HG02870 (cell line): Measurements from ENCODE around the gene MYRFL.
A peak's percentile ranks its signal among the peaks of the same experiment; 100 is the strongest.
"Not testable (repeated sequence)": the region's sequence is repeated elsewhere in the genome, so short reads cannot be mapped to it uniquely, and the experiment has no call there.

Experiments
- ATAC-seq: cut with Tn5 transposase; IDR thresholded peaks from one replicate; pipeline ENCODE4 v1.9.1; 2021; ENCODE audit warnings: mild to moderate bottlenecking, moderate library complexity; ENCODE audit not compliant: unreplicated experiment

The MYRFL gene

GRCh38 chr12:69840727-69841126 is 15.7 kb downstream of the MYRFL start:
- no peak for ATAC-seq

GRCh38 chr12:69843608-69844007 is 18.6 kb downstream of the MYRFL start:
- ATAC-seq, result no peak

- no peak for ATAC-seq
Observed at GRCh38 chr12:69844416-69844815, 19.4 kb downstream of the MYRFL start.

- no peak for ATAC-seq
Observed at GRCh38 chr12:69844836-69845235, 19.8 kb downstream of the MYRFL start.

DNA sequence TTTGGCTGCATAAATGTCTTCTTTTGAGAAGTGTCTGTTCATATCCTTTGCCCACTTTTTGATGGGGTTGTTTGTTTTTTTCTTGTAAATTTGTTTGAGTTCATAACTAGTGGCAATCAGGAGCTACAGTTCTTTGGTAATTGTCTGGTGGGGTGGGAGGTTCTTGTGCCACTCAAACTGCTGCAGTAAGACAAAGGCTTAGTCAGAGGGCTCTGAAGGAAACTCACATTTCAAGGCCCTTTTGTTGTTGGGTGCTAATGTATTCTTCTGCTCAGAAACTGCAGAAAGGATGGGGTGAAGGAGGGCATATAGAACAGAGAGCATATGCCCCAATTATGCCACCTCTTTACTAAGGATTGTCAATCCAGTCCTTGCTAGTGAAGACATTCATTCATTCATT is 21.9 kb downstream of the MYRFL start:
- no peak for ATAC-seq

GRCh38 chr12:69851976-69852375 is 26.9 kb downstream of the MYRFL start:
- ATAC-seq, result no peak

- ATAC-seq, result not testable (repeated sequence)
Observed at GRCh38 chr12:69853176-69853961, 28.3 kb downstream of the MYRFL start.

GRCh38 chr12:69866698-69867097 is 41.7 kb downstream of the MYRFL start:
- no peak for ATAC-seq

DNA sequence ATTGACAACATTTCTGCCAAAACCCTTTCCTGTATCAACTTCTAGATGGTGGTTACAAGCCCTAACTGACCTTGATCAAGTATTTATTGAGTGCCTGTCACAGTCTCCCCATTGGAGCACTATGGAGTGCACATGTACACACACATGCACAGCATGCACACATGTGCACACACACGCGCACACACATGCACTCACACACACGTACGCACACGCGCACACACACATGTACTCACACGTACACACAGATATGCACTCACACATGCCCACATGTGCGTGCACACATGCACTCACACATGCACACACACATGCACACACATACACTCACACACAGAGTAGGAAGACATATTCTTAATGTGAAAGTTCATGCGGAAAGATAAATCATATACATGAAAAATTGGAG is 43.7 kb downstream of the MYRFL start:
- no peak for ATAC-seq

- no peak for ATAC-seq
Observed at GRCh38 chr12:69872804-69873203, 47.8 kb downstream of the MYRFL start.

DNA sequence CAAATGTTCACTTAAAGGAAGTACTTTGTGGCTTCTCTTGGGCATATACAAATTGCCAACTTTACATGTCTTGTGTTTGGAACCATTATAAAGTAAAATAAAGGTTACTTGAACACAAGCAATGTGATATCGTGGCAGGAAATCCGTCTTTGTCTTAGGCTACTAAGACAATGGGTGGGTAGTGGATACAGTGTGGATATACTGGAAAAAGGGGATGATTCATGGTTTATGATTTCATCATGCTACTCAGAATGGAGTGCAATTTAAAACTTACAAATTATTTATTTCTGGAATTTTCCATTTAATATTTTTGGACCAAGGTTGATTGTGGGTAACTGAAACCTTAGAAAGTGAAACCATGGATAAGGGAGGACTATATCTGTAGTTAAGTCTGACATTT is 48.4 kb downstream of the MYRFL start:
- ATAC-seq, result no peak

DNA sequence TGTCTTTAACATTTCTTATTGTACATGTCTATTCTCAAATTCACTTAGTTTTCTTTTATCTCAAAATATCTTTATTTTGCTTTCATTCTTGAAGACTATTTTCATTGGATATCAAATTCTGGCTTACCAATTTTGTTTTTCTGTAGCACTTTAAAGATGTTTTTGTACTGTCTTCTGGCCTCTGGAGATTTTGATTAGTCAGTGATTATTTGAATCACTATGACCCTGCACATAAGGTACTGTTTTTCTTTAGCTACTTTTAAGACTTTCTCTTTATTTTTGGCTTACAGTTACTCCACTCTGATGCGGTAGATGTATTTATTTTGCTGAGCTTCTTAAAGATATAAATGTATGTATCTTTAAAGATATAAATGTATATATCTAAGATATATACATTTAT is 49.6 kb downstream of the MYRFL start:
- ATAC-seq, result no peak

DNA sequence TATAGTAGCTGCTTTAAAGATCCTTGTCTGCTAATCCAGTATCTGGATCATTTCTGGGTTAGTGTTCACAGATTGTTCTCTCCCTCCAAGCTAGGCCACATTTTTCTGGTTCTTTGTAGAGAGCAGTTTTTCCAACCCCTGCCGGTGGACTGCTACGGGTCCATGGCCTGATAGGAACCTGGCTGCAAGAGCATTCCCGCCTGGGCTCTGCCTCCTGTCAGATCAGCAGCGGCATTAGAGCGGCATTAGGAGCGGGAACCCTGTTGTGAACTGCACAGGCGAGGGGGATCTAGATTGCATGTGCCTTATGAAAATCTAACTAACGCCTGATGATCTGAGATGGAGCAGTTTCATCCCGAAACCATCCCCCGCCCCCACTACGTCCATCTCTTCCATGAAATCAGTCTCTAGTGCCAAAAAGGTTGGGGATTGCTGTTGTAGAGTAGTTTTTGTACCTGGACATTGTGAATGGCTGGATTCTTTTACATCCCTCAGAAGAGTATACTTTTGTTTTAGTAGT is 50.4 kb downstream of the MYRFL start:
- no peak for ATAC-seq

GRCh38 chr12:69879007-69879960 is 54.3 kb downstream of the MYRFL start:
- ATAC-seq, result peak; percentile 92

DNA sequence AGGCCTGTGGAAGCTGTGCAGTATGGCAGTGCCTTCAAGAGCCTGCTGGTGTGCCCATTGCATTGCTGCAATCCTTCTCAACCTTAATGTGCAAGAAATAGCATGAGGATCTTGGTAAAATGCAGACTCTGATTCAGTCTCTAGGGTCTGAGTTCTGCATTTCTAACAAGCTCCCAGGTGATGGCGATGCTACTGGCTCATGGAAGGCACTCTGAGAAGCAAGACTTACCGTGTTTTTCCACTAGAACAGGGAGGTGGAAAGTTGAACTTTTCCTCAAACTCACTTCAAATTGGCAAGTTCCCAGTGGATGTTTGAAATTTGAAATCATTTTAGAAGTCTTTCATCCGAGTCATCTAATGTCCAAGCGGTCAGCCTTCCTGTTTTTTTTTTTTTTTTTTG is 55.5 kb downstream of the MYRFL start:
- no peak for ATAC-seq

GRCh38 chr12:69881771-69882170 is 56.7 kb downstream of the MYRFL start:
- no peak for ATAC-seq

- ATAC-seq, result no peak
Observed at GRCh38 chr12:69884386-69884785, 59.4 kb downstream of the MYRFL start.

DNA sequence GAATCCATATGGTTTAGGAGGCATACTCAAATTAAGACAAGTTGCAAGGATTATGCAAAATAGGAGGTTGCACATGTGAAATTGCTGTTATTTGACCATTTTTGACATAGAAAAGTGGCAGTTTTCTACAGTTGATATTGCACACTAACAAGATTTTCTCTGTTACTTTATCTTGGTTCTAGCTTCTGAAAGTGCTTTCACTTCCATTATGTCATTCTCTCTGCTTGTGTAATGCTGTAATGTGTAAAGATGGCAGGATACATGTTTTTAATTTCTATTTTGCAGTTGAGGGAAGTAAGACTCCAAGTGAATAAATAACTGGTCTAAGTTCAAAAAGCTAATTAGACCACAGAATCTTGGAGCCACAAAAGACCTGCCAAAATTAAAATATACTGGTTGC is 60.6 kb downstream of the MYRFL start:
- peak; percentile 56 for ATAC-seq

GRCh38 chr12:69886109-69886508 is 61.1 kb downstream of the MYRFL start:
- no peak for ATAC-seq

- no peak for ATAC-seq
Observed at GRCh38 chr12:69886715-69887114, 61.7 kb downstream of the MYRFL start.

DNA sequence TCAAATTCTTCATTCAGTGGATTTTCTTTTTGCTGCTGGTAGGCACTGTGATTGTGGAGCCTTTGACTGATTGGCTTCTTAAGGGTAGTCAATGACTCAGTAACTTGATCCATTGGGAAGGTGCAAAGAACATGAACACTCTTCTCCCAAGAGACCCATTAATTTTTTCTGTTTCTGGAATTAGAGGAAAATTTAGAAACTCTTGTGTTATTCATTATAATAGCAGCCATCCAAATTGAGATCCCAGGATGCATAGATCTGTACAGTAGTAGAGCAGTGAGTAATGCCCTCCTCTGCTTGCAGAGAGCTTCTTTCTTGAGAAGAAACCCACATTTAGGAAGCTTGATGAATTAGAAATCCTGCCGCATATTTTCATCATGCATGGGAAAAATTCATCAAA is 63.9 kb downstream of the MYRFL start:
- ATAC-seq, result no peak
